ENCODE results near the gene UXS1. TPM values are rescaled to one million over a fixed set of nuclear protein-coding genes. Genes with fewer than 3 reads are reported as not detected.

UXS1 gene
- total and polyA plus RNA-seq, 7 donors = 8.4 to 59.8 (median 21.3) TPM

- no peak for DNase-seq
- no peaks in the 10 kb centered on the region for H3K27me3 ChIP-seq
- peaks cover 0 to 36% (median 2%) of the 10 kb centered on the region in 4 donors for H3K36me3 ChIP-seq
- 97% methylated on average over 7 of the region's 7 CpGs for WGBS, 2 donors
- TF ChIP-seq CTCF (IDR thresholded peaks at IDR 0.05) (no peak), POLR2AphosphoS5 (IDR thresholded peaks at IDR 0.05) (no peak), POLR2A (IDR thresholded peaks at IDR 0.05) (no peak), EP300 (IDR thresholded peaks at IDR 0.05) (no peak)
- H3K9me3 ChIP-seq = no peaks in the 10 kb centered on the region
- H3K4me3 ChIP-seq = no peak overlapping the region
- peaks cover 0 to 13% (median 4%) of the 10 kb centered on the region in 4 donors for H3K4me1 ChIP-seq
- no peak overlapping the region for H3K27ac ChIP-seq
- intact Hi-C loops (cut with DNase I) = no loop called here
Measured at GRCh38 chr2:106126295-106126694, 67.8 kb downstream of the UXS1 start.

- no peaks in the 10 kb centered on the region for H3K9me3 ChIP-seq
- peaks cover 0 to 9% (median 4%) of the 10 kb centered on the region in 4 donors for H3K4me1 ChIP-seq
- H3K4me3 ChIP-seq = no peak overlapping the region
- DNase-seq = no peak
- no peaks in the 10 kb centered on the region for H3K27me3 ChIP-seq
- no peak overlapping the region for H3K27ac ChIP-seq
- no peak for TF ChIP-seq POLR2AphosphoS5 (IDR thresholded peaks at IDR 0.05)
- TF ChIP-seq POLR2A (IDR thresholded peaks at IDR 0.05) = no peak
- TF ChIP-seq EP300 (IDR thresholded peaks at IDR 0.05) = no peak
- TF ChIP-seq CTCF (IDR thresholded peaks at IDR 0.05) = no peak
- H3K36me3 ChIP-seq = peaks cover 0 to 49% (median 9%) of the 10 kb centered on the region in 4 donors
- WGBS, 2 donors = 95% methylated on average over 7 of the region's 7 CpGs
- intact Hi-C loops (cut with DNase I) = no loop called here
Measured at GRCh38 chr2:106124905-106125549, 69.1 kb downstream of the UXS1 start.

GRCh38 chr2:106124106-106124756 lies 69.9 kb downstream of the UXS1 start:
- no peak overlapping the region for H3K27ac ChIP-seq
- H3K27me3 ChIP-seq = no peaks in the 10 kb centered on the region
- no peaks in the 10 kb centered on the region for H3K9me3 ChIP-seq
- WGBS, 2 donors = 82 to 87% methylated on average over 3 of the region's 3 CpGs
- H3K4me1 ChIP-seq = peaks cover 0 to 9% (median 4%) of the 10 kb centered on the region in 4 donors
- no peak overlapping the region for H3K4me3 ChIP-seq
- no peak for DNase-seq
- peaks cover 0 to 55% (median 10%) of the 10 kb centered on the region in 4 donors for H3K36me3 ChIP-seq
- intact Hi-C loops (cut with DNase I) = no loop called here
- TF ChIP-seq CTCF (IDR thresholded peaks at IDR 0.05) (no peak), POLR2AphosphoS5 (IDR thresholded peaks at IDR 0.05) (no peak), EP300 (IDR thresholded peaks at IDR 0.05) (no peak), POLR2A (IDR thresholded peaks at IDR 0.05) (no peak)

GRCh38 chr2:106122157-106122556 lies 71.9 kb downstream of the UXS1 start:
- no peaks in the 10 kb centered on the region for H3K27me3 ChIP-seq
- peaks cover 0 to 9% (median 4%) of the 10 kb centered on the region in 4 donors for H3K4me1 ChIP-seq
- no peak overlapping the region for H3K27ac ChIP-seq
- WGBS, 2 donors = 87 to 90% methylated on average over 3 of the region's 3 CpGs
- H3K4me3 ChIP-seq = no peak overlapping the region
- H3K36me3 ChIP-seq = peaks cover 0 to 54% (median 10%) of the 10 kb centered on the region in 4 donors
- TF ChIP-seq EP300 (IDR thresholded peaks at IDR 0.05) = no peak
- TF ChIP-seq POLR2AphosphoS5 (IDR thresholded peaks at IDR 0.05) = no peak
- TF ChIP-seq POLR2A (IDR thresholded peaks at IDR 0.05) = no peak
- no peak for TF ChIP-seq CTCF (IDR thresholded peaks at IDR 0.05)
- no peaks in the 10 kb centered on the region for H3K9me3 ChIP-seq
- intact Hi-C loops (cut with DNase I) = no loop called here
- no peak for DNase-seq

Data from sigmoid colon (tissue), 7 donors.